Adrenal gland (tissue), 5 donors: ENCODE measurements around the gene ST6GALNAC5.

Experiments used
- POLR2A ChIP-seq, 2 donors: fragments of 450-650 bp; IDR thresholded peaks; one replicate each; pipeline ENCODE4 v1.6.1; 2017; ENCODE audit warnings: antibody characterized with exemption in 2 of 2, mild to moderate bottlenecking in 2 of 2, moderate library complexity in 1 of 2
- TF ChIP-seq, protein P1 (sequence below), 6 experiments: fragments of 450-650 bp in 4 of 6; fragments of 200-600 bp in 2 of 6; sonication (generic) in 1 of 6; IDR thresholded peaks; 1 replicate in 5 of 6; 2 replicates in 1 of 6; pipeline versions ENCODE4 v1.5.1 to v1.8.0; 2016 to 2021; ENCODE audit warnings: antibody characterized with exemption in 6 of 6, mild to moderate bottlenecking in 2 of 6, moderate library complexity in 1 of 6
- donor health status: DM: no; HTN: no; CAD: no.

- TF ChIP-seq, protein P1, sequence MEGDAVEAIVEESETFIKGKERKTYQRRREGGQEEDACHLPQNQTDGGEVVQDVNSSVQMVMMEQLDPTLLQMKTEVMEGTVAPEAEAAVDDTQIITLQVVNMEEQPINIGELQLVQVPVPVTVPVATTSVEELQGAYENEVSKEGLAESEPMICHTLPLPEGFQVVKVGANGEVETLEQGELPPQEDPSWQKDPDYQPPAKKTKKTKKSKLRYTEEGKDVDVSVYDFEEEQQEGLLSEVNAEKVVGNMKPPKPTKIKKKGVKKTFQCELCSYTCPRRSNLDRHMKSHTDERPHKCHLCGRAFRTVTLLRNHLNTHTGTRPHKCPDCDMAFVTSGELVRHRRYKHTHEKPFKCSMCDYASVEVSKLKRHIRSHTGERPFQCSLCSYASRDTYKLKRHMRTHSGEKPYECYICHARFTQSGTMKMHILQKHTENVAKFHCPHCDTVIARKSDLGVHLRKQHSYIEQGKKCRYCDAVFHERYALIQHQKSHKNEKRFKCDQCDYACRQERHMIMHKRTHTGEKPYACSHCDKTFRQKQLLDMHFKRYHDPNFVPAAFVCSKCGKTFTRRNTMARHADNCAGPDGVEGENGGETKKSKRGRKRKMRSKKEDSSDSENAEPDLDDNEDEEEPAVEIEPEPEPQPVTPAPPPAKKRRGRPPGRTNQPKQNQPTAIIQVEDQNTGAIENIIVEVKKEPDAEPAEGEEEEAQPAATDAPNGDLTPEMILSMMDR (IDR thresholded peaks at IDR 0.05) = no peak
- no peak for TF ChIP-seq POLR2A (IDR thresholded peaks at IDR 0.05)
These were observed 147.0 kb downstream of the ST6GALNAC5 start for GRCh38 chr1:77014073-77014788.
